ENCODE measurements around the gene SPATA12. TPM values are rescaled to one million over a fixed set of nuclear protein-coding genes. Genes with fewer than 3 reads are reported as not detected.

Gene SPATA12
- total RNA-seq, 1 donor from 2014 or later: not detected

- Histone ChIP-seq H3K4me1 (peaks cover 24% of the 10 kb centered on the region), H3K27ac (replicated peaks) (peak overlapping the region; percentile 52), H3K36me3 (no peaks in the 10 kb centered on the region), H3K27me3 (ENCODE audit: low read depth) (no peaks in the 10 kb centered on the region), H3K4me3 (no peak overlapping the region), H3K9me3 (replicated peaks) (no peaks in the 10 kb centered on the region)
- TF ChIP-seq CTCF (IDR thresholded peaks at IDR 0.05; ENCODE audit: borderline replicate concordance): no peak
- no peak for DNase-seq
- intact Hi-C loops (cut with micrococcal nuclease): no loop called here
Observed at GRCh38 chr3:57062101-57062631, 1.7 kb downstream of the SPATA12 start.

GRCh38 chr3:57063032-57063431 lies 2.6 kb downstream of the SPATA12 start:
- Histone ChIP-seq H3K9me3 (replicated peaks) (no peaks in the 10 kb centered on the region), H3K36me3 (no peaks in the 10 kb centered on the region), H3K27me3 (ENCODE audit: low read depth) (no peaks in the 10 kb centered on the region), H3K4me1 (peaks cover 29% of the 10 kb centered on the region), H3K4me3 (no peak overlapping the region), H3K27ac (replicated peaks) (no peak overlapping the region)
- no peak for DNase-seq
- no peak for TF ChIP-seq CTCF (IDR thresholded peaks at IDR 0.05; ENCODE audit: borderline replicate concordance)
- intact Hi-C loops (cut with micrococcal nuclease): no loop called here

GRCh38 chr3:57064001-57064400 lies 3.5 kb downstream of the SPATA12 start:
- no peak for TF ChIP-seq CTCF (IDR thresholded peaks at IDR 0.05; ENCODE audit: borderline replicate concordance)
- intact Hi-C loops (cut with micrococcal nuclease): no loop called here
- no peak overlapping the region for H3K4me3 ChIP-seq
- no peaks in the 10 kb centered on the region for H3K9me3 ChIP-seq (replicated peaks)
- H3K4me1 ChIP-seq: peaks cover 39% of the 10 kb centered on the region
- no peaks in the 10 kb centered on the region for H3K27me3 ChIP-seq (ENCODE audit: low read depth)
- H3K27ac ChIP-seq (replicated peaks): no peak overlapping the region
- DNase-seq: no peak
- H3K36me3 ChIP-seq: no peaks in the 10 kb centered on the region

GRCh38 chr3:57064572-57064971 lies 4.1 kb downstream of the SPATA12 start:
- DNase-seq: no peak
- Histone ChIP-seq H3K36me3 (no peaks in the 10 kb centered on the region), H3K4me1 (peaks cover 39% of the 10 kb centered on the region), H3K4me3 (no peak overlapping the region), H3K9me3 (replicated peaks) (no peaks in the 10 kb centered on the region), H3K27ac (replicated peaks) (no peak overlapping the region), H3K27me3 (ENCODE audit: low read depth) (no peaks in the 10 kb centered on the region)
- no peak for TF ChIP-seq CTCF (IDR thresholded peaks at IDR 0.05; ENCODE audit: borderline replicate concordance)
- intact Hi-C loops (cut with micrococcal nuclease): no loop called here

GRCh38 chr3:57065588-57065987 lies 5.1 kb downstream of the SPATA12 start:
- TF ChIP-seq CTCF (IDR thresholded peaks at IDR 0.05; ENCODE audit: borderline replicate concordance): no peak
- H3K4me1 ChIP-seq: peaks cover 32% of the 10 kb centered on the region
- no peak for DNase-seq
- no peak overlapping the region for H3K4me3 ChIP-seq
- no peaks in the 10 kb centered on the region for H3K36me3 ChIP-seq
- intact Hi-C loops (cut with micrococcal nuclease): no loop called here
- no peak overlapping the region for H3K27ac ChIP-seq (replicated peaks)
- H3K27me3 ChIP-seq (ENCODE audit: low read depth): no peaks in the 10 kb centered on the region
- H3K9me3 ChIP-seq (replicated peaks): peaks cover under 1% of the 10 kb centered on the region

Measured in left ventricle myocardium inferior (tissue), 1 donor.